Calu3 (cell line): ENCODE results near the gene ZNF341. TPM values are rescaled to one million over a fixed set of nuclear protein-coding genes. Genes with fewer than 3 reads are reported as not detected.

ENCODE experiments used
- BruUV-seq: library from RNA; stranded (reverse); fragments of 400-500 nt; replicated peaks from 2 replicates; lab custom pipeline; 2021; lab: Mats Ljungman, UMichigan
- CTCF ChIA-PET: fragments of 300-600 bp; sonication (Branson Sonifier 250); formaldehyde crosslinking; loops from one replicate; lab custom pipeline; 2022; ENCODE audit warnings: antibody characterized with exemption; lab: Charles Lee
- DNase-seq: peaks from one replicate; pipeline ENCODE4 v3.0.0; 2022
- H3K27ac Mint-ChIP-seq: one replicate; pipeline ENCODE4 v1.8.0; 2022; ENCODE audit warnings: mixed read lengths; ENCODE audit not compliant: unreplicated experiment
- H3K27me3 Mint-ChIP-seq: one replicate; pipeline ENCODE4 v1.8.0; 2022; ENCODE audit warnings: mixed read lengths; ENCODE audit not compliant: unreplicated experiment
- H3K36me3 Mint-ChIP-seq: one replicate; pipeline ENCODE4 v1.8.0; 2022; ENCODE audit warnings: mild to moderate bottlenecking, moderate library complexity, mixed read lengths; ENCODE audit not compliant: insufficient read depth, unreplicated experiment
- H3K4me1 Mint-ChIP-seq: one replicate; pipeline ENCODE4 v1.8.0; 2022; ENCODE audit warnings: mild to moderate bottlenecking, low read depth, mixed read lengths; ENCODE audit not compliant: unreplicated experiment
- H3K4me3 Mint-ChIP-seq: one replicate; pipeline ENCODE4 v1.8.0; 2022; ENCODE audit warnings: mild to moderate bottlenecking, low read depth, moderate library complexity, mixed read lengths; ENCODE audit not compliant: unreplicated experiment
- H3K9me3 Mint-ChIP-seq: one replicate; pipeline ENCODE4 v1.8.0; 2022; ENCODE audit warnings: low read depth, mixed read lengths; ENCODE audit not compliant: unreplicated experiment
- CTCF ChIP-seq: fragments of 200-600 bp; IDR thresholded peaks from one replicate; pipeline ENCODE4 v1.8.0; 2022; ENCODE audit warnings: antibody characterized with exemption; ENCODE audit not compliant: unreplicated experiment
- intact Hi-C: fragments of 100-400 bp; cut with micrococcal nuclease; formaldehyde crosslinking; loops from one replicate; pipeline ENCODE4 v1.10.0; 2022; ENCODE audit not compliant: unreplicated experiment
- total RNA-seq: library from RNA; stranded (reverse); gene quantifications from 2 replicates; pipeline ENCODE4 v1.2.3, GENCODE V29; 2022

Gene ZNF341
- total RNA-seq, 1 experiment from 2014 or later, result 12.9 TPM

- CTCF ChIA-PET, result interaction anchor here (0.6 to 3.6 kb wide), 21 partner anchors 8 to 1256 kb away, joined by 3 to 38 read pairs (median 3); partner anchors contain the start of gene CBFA2T2
- Mint-ChIP-seq H3K9me3 (no peaks in the 10 kb centered on the region), H3K27ac (peak overlapping the region; percentile 97), H3K4me1 (peaks cover 50% of the 10 kb centered on the region), H3K36me3 (peaks cover 38% of the 10 kb centered on the region), H3K27me3 (no peaks in the 10 kb centered on the region), H3K4me3 (peak overlapping the region; percentile 69)
- BruUV-seq, result TSS peak; percentile 60
- peak; percentile 70 for DNase-seq
- intact Hi-C loops, result loop anchor here (5.0 kb wide), 1 partner anchor 70 kb away; no protein-coding TSS in a partner anchor
- TF ChIP-seq CTCF, result no peak
Observed at GRCh38 chr20:33812152-33812849, 80.5 kb downstream of the ZNF341 start.

GRCh38 chr20:33812908-33813462 lies 81.2 kb downstream of the ZNF341 start:
- H3K4me1 Mint-ChIP-seq, result peaks cover 56% of the 10 kb centered on the region
- H3K9me3 Mint-ChIP-seq, result no peaks in the 10 kb centered on the region
- peak overlapping the region; percentile 69 for H3K4me3 Mint-ChIP-seq
- no TSS peak for BruUV-seq
- TF ChIP-seq CTCF, result no peak
- CTCF ChIA-PET, result interaction anchor here (0.6 to 3.6 kb wide), 19 partner anchors 9 to 1257 kb away, joined by 3 to 38 read pairs (median 3); partner anchors contain the start of gene ZNF341
- intact Hi-C loops, result loop anchor here (5.0 kb wide), 1 partner anchor 71 kb away; no protein-coding TSS in a partner anchor
- DNase-seq, result peak; percentile 60
- no peaks in the 10 kb centered on the region for H3K27me3 Mint-ChIP-seq
- peaks cover 38% of the 10 kb centered on the region for H3K36me3 Mint-ChIP-seq
- H3K27ac Mint-ChIP-seq, result peak overlapping the region; percentile 97

- intact Hi-C loops, result loop anchor here (1.0 to 5.0 kb wide), 2 partner anchors 12 to 72 kb away; no protein-coding TSS in a partner anchor
- no peak for DNase-seq
- no peaks in the 10 kb centered on the region for H3K9me3 Mint-ChIP-seq
- H3K4me1 Mint-ChIP-seq, result peaks cover 69% of the 10 kb centered on the region
- peaks cover 47% of the 10 kb centered on the region for H3K36me3 Mint-ChIP-seq
- no peak for TF ChIP-seq CTCF
- BruUV-seq, result no TSS peak
- H3K4me3 Mint-ChIP-seq, result peak overlapping the region; percentile 69
- CTCF ChIA-PET, result interaction anchor here (1.1 to 3.3 kb wide), 4 partner anchors 11 to 29 kb away, joined by 3 to 19 read pairs (median 4); no protein-coding TSS in a partner anchor
- H3K27me3 Mint-ChIP-seq, result no peaks in the 10 kb centered on the region
- peak overlapping the region; percentile 6 for H3K27ac Mint-ChIP-seq
Observed at GRCh38 chr20:33814238-33814712, 82.5 kb downstream of the ZNF341 start.

- intact Hi-C loops, result no loop called here
- no peak for DNase-seq
- Mint-ChIP-seq H3K27ac (no peak overlapping the region), H3K4me1 (peaks cover 83% of the 10 kb centered on the region), H3K36me3 (peaks cover 61% of the 10 kb centered on the region), H3K4me3 (no peak overlapping the region), H3K27me3 (no peaks in the 10 kb centered on the region), H3K9me3 (no peaks in the 10 kb centered on the region)
- CTCF ChIA-PET, result no interaction called here
- no peak for TF ChIP-seq CTCF
- no TSS peak for BruUV-seq
Observed at GRCh38 chr20:33815671-33816070, 83.9 kb downstream of the ZNF341 start.
